ENCODE data around the gene TES.

Gene TES

GRCh38 chr7:116187400-116187799 is 22.9 kb upstream of the TES start:
- no peak overlapping the region for H3K4me3 ChIP-seq
- no peak overlapping the region for H3K27ac ChIP-seq

DNA sequence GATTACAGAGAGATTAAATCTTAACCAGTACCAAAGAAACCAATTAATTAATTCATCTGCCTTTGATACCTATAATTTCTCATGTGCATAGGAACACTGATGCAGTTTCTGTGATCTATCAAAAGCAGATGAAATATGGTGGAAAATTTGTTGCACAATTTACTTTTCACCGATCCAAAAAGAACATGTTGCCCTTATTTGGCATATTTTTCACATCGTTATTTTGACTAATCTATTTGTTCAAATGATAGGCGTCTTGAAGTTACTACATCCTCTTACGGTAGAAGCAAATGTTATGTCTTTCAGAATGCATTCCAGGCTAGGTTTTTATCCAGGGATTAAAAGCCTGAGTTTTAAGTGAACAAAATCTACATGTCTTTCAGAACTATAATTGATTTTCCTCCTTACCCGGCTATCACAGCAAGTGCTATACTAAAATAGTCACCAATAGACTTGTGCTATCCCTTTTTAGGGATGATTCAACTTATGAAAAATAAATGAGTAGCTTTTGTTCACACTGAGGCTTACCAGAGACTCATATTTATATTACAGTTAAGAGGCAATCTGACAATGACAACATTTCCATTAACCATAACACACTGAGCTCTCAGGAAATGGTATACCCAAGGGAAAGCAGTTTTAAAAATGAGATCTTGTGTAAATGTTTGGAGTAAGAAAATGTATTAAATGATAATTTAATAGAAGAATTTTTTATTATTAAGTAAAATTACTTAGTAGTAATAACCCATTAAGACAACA is 16.8 kb upstream of the TES start:
- Histone ChIP-seq H3K4me3 (no peak overlapping the region), H3K27ac (no peak overlapping the region)

DNA sequence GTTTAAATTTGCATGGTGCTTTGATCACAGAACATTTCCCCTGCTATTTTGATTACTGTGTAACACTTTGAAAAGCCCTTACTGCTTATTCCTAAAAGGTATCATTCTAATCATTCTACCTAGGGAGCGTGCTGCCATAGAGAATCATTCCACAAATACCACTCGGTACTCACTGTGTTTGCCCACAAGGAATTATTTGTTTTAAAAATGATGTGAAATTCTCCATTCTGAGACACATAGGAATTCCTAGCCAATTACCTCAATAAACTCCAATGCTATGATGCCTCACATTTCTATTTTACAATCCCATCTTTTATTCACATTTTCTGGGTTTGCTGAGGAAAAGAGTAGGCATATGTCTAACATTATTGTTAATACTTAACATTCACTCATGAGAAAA is 16.2 kb upstream of the TES start:
- Histone ChIP-seq H3K4me3 (no peak overlapping the region), H3K27ac (no peak overlapping the region)

DNA sequence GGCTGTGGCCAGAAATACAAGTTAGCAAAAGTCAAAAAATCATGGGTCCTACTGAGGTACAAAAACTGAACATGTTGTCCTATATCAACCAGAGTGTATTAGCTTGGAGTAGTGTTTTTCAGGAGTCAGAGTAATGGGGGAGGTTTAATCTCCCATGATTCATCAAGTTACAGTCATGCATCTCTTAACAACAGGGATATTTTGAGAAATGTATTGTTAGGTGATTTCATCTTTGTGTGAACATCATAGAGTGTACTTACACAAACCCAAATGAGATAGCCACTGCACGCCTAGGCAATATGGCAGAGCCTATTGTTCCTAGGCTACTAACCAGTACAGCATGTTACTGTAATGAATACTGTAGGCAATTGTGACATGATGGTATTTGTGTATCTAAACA is 14.9 kb upstream of the TES start:
- H3K27ac ChIP-seq, result no peak overlapping the region
- H3K4me3 ChIP-seq, result no peak overlapping the region

GRCh38 chr7:116196947-116197346 is 13.4 kb upstream of the TES start:
- Histone ChIP-seq H3K27ac (no peak overlapping the region), H3K4me3 (no peak overlapping the region)

DNA sequence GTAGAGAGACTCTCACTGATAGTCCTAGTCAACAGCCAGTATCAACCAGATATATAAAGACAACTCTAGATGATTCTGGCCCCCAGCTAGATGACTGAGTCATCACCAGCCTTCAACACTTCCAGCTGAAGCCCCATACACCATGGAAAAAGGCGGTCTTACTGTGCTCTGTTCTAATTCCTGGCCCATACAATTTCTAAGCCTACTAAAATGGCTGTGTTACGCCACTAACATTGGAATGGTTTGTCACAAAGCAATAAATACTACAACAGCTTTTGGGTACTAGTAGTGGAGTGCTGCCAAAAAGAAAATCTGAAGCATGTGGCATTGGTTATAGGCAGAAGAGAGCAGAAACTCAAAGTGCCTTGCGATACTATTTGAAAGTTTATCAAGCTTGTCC is 13.0 kb upstream of the TES start:
- Histone ChIP-seq H3K27ac (no peak overlapping the region), H3K4me3 (no peak overlapping the region)

DNA sequence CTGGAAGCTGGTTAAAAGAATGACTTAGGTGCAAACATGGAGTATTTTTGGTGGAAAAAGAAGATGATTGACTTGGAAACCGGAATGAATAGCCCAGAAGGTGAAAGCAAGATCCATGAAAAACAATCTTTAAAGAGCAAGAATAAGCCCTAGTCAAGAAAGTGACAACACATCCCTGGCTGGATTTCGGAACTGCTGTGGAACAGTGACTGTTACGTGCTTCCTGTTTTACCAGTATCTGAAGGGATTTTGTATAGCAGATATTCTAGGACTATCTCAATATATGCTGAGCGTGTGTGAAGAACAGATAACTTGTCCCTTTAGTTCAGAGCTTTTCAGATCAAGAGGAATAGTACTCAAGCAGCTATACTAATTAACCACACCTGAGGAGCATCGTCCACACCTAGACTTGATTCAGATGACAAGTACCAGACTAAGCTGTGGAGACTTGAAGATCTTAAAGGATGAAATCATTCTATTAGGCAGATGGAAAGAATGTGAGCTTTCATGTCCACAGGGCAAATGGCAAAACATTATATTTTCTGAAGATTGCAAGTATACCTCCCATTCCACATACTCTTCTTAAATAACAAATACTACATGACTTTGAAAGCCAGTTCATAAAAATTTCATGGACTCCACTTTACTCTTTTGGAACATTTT is 11.5 kb upstream of the TES start:
- Histone ChIP-seq H3K27ac (no peak overlapping the region), H3K4me3 (no peak overlapping the region)

DNA sequence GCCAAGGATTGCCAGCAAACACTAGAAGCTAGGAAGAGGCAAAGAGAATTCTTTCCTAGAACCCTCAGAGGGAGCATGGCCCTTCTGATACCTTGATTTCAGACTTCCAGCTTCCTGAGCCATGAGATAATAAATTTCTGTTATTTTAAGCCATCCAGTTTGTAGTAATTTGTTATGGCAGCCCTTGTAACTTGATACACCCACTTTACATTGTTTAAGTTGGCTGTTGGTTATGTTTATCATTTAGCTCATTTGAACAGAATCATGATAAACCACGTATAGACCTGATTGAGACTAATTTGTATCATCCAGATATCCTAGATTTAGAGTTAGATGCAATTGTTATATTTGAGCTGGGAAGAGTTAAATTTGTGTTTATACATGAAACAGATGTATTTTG is 9.4 kb upstream of the TES start:
- no peak overlapping the region for H3K27ac ChIP-seq
- H3K4me3 ChIP-seq, result no peak overlapping the region

GRCh38 chr7:116206141-116206540 is 4.2 kb upstream of the TES start:
- no peak overlapping the region for H3K4me3 ChIP-seq
- no peak overlapping the region for H3K27ac ChIP-seq

GRCh38 chr7:116208919-116209318 is 1.4 kb upstream of the TES start:
- H3K4me3 ChIP-seq, result no peak overlapping the region
- no peak overlapping the region for H3K27ac ChIP-seq

DNA sequence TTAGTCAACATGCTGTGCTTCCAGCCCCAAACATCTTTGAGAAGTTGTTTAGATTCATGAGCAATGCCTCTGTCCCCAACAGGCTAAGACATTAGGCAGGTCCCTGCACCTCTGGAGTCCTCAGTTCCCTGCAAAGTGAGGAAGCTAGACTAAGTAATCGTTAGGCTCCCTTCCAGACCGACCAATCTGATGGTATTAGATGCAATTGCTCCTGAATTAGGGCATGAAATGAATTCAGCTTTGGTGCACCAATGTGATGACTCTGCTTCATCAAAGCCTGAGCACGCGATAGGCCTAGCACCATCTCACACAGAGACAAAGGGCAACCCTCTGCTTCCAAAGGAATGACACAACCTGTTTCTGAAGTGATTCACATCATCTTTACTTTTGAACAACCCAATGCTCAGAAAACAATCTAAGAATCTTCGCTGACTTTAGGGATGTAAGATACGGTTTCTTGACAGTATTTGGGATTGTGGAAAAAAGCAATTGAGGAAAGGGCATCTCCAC is 723 bp upstream of the TES start:
- Histone ChIP-seq H3K27ac (peak overlapping the region in 3 of 21 experiments; percentile 92 to 95 (median 92)), H3K4me3 (peak overlapping the region in 3 of 7 experiments; percentile 65 to 91 (median 75))

- peak overlapping the region; percentile 53 to 91 (median 75) for H3K4me3 ChIP-seq
- peak overlapping the region; percentile 82 to 99 (median 92) for H3K27ac ChIP-seq
These were observed 920 bp downstream of the TES start for GRCh38 chr7:116211006-116211912.

GRCh38 chr7:116211913-116212596 is 1.7 kb downstream of the TES start:
- H3K27ac ChIP-seq, result peak overlapping the region in 19 of 21 experiments; percentile 82 to 99 (median 92)
- peak overlapping the region in 6 of 7 experiments; percentile 53 to 91 (median 70) for H3K4me3 ChIP-seq

DNA sequence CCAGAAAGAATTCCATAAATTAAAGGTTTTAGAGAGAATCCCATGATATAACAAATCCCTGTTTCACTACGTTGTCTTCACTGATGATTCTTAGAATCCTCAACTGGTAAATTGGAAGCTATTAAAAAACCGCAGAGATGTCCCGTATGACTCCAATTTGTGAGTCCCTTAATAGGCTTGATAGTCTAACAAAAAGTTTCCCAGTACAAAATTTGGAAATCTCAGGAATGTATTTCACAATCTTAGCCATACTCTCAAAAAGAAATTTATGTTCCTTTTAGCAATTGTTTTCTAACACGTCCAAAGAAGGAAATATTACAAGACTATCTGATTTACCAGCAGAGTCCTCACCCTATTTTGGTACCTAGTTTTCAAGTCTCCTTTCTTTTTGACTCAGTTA is 2.5 kb downstream of the TES start:
- H3K4me3 ChIP-seq, result peak overlapping the region in 2 of 7 experiments; percentile 59 to 75
- peak overlapping the region in 11 of 21 experiments; percentile 5 to 95 (median 39) for H3K27ac ChIP-seq

DNA sequence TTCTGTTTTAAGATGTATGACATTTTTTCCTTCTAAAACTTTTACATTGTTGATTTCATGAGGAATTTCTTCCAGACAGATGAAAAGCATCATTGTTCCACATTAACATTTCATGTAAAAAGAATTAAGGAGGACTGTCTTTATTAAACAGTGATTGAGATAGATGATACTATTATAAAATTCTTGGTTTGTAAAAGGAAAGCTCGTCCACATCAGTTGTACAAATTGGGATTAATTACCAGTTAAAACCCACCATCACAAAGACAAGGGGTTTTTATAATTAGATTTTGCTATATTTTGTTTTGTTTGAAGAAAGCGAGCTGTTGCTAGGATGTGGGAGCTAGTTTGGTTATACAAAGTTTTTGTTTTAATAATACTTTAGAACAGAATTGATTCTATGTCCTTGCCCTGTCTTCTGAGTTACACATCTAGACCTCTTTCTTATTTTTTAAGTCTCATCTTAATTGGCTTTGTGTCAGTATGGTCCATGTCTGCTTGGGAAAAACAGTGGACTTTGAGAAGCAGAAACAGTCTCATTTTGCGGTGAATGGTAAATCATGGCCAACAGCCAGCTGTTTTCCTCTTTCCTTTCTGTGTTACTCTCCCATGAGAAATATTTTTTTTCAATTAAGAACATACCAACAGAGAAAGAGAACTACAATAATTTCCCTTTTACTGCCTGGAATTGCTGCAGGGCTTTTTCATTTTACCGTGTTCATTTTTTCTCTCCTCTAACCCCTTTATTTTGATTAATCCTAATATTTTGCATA is 3.2 kb downstream of the TES start:
- peak overlapping the region in 12 of 21 experiments; percentile 3 to 95 (median 36) for H3K27ac ChIP-seq
- no peak overlapping the region for H3K4me3 ChIP-seq

DNA sequence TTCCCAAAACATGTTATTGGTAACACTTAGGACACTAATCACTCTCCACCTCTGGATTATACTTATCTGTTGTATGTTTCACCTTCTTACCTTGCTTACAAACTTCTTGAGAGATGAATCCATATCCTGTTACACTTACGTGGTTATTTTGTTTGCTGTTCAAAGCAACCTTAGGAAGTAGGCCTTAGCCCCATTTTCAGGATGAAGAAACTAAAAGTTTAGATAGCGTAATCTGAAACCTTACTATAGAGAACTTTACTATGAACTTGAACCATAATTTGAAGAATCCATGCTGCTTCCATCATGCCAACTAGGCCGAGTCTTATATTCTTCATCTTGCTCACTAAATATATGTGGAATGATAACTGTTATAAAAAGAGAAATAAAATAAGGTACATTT is 4.6 kb downstream of the TES start:
- Histone ChIP-seq H3K4me3 (no peak overlapping the region), H3K27ac (peak overlapping the region in 1 of 21 experiments; percentile 65)

GRCh38 chr7:116215551-116215950 is 5.2 kb downstream of the TES start:
- Histone ChIP-seq H3K4me3 (no peak overlapping the region), H3K27ac (no peak overlapping the region)

DNA sequence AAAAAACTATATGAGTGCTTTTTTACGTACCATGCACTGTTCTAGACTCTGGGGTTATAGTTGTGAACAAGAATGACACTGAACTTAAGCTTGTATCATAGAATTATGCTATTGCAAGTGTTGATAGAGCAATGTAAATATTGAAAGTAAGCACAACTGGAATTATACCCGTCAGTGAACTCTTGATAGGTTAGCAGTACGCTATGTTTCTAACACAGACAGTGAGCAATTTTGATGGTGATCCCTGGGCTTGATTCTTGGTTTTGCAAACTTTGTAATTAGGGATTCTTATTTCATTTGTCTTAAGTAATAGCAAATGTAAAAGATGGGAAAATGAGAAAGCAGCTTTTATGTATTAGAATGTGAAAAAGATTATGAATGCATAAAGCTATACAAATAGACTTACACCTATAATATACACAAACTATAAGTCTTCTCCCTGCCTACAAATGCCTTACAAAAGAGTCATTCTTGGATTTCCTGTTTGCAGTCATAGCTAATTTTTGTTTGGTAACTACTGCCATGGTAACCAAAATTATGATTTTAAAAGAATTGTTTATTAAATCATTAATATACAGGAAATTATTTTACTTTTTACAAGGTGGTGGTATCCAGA is 6.7 kb downstream of the TES start:
- Histone ChIP-seq H3K27ac (peak overlapping the region in 1 of 21 experiments; percentile 39), H3K4me3 (no peak overlapping the region)
